ENCODE data around the gene PPP4R4.
"Not testable (repeated sequence)": the region's sequence is repeated elsewhere in the genome, so short reads cannot be mapped to it uniquely, and the experiment has no call there.

PPP4R4 gene

GRCh38 chr14:94276898-94277561, 102.9 kb downstream of the PPP4R4 start:
- not testable (repeated sequence) for H3K36me3 ChIP-seq (ENCODE audit: control insufficient read depth in 1 of 2, insufficient read depth in 2 of 2, low read depth in 1 of 2, low read length in 2 of 2); H2BK5ac ChIP-seq (ENCODE audit: low read depth, low read length, poor library complexity, severe bottlenecking); H3K27ac ChIP-seq (ENCODE audit: low read length, poor library complexity, severe bottlenecking); H3K23ac ChIP-seq (ENCODE audit: low read length in 2 of 2); H3K9me3 ChIP-seq (ENCODE audit: control insufficient read depth, low read length); H4K8ac ChIP-seq (ENCODE audit: low read length); H3K9ac ChIP-seq (ENCODE audit: low read length); H2AFZ ChIP-seq (ENCODE audit: low read depth, low read length); H2AK5ac ChIP-seq (ENCODE audit: low read length, severe bottlenecking); H4K91ac ChIP-seq (ENCODE audit: low read length); H3K14ac ChIP-seq (ENCODE audit: low read length in 2 of 2); H3K18ac ChIP-seq (ENCODE audit: low read depth in 1 of 2, low read length in 2 of 2); H3K4me1 ChIP-seq (ENCODE audit: control insufficient read depth, insufficient read depth, low read depth, low read length); H2BK15ac ChIP-seq (ENCODE audit: low read depth, poor library complexity, severe bottlenecking); DNase-seq; H2BK12ac ChIP-seq (ENCODE audit: low read length in 2 of 2); H3K4ac ChIP-seq (ENCODE audit: low read depth in 1 of 2, low read length in 2 of 2); H2BK120ac ChIP-seq (ENCODE audit: low read depth, low read length); H3K79me1 ChIP-seq (replicated peaks; ENCODE audit: low read length, poor library complexity, severe bottlenecking); H3K27me3 ChIP-seq (ENCODE audit: control insufficient read depth in 1 of 2, insufficient read depth in 1 of 2, low read length in 2 of 2); H3K4me3 ChIP-seq (ENCODE audit: insufficient read depth in 1 of 2, low read depth in 1 of 2, low read length in 2 of 2); H3K4me2 ChIP-seq (ENCODE audit: low read length, poor library complexity, severe bottlenecking)
- 89% methylated on average over 11 of the region's 11 CpGs for WGBS

GRCh38 chr14:94278731-94279130, 104.6 kb downstream of the PPP4R4 start:
- Histone ChIP-seq H3K36me3 (ENCODE audit: control insufficient read depth in 1 of 2, insufficient read depth in 2 of 2, low read depth in 1 of 2, low read length in 2 of 2) (no peaks in the 10 kb centered on the region), H3K18ac (ENCODE audit: low read depth in 1 of 2, low read length in 2 of 2) (no peak overlapping the region), H3K27ac (ENCODE audit: low read length, poor library complexity, severe bottlenecking) (no peak overlapping the region), H4K8ac (ENCODE audit: low read length) (no peak overlapping the region), H3K23ac (ENCODE audit: low read length in 2 of 2) (no peak overlapping the region), H3K14ac (ENCODE audit: low read length in 2 of 2) (no peak overlapping the region), H2BK5ac (ENCODE audit: low read depth, low read length, poor library complexity, severe bottlenecking) (no peak overlapping the region), H2BK15ac (ENCODE audit: low read depth, poor library complexity, severe bottlenecking) (no peak overlapping the region), H3K27me3 (ENCODE audit: control insufficient read depth in 1 of 2, insufficient read depth in 1 of 2, low read length in 2 of 2) (no peaks in the 10 kb centered on the region), H2AFZ (ENCODE audit: low read depth, low read length) (no peak overlapping the region), H3K4me2 (ENCODE audit: low read length, poor library complexity, severe bottlenecking) (no peak overlapping the region), H4K91ac (ENCODE audit: low read length) (no peak overlapping the region), H3K4me1 (ENCODE audit: control insufficient read depth, insufficient read depth, low read depth, low read length) (no peaks in the 10 kb centered on the region), H2BK12ac (ENCODE audit: low read length in 2 of 2) (no peak overlapping the region), H2BK120ac (ENCODE audit: low read depth, low read length) (no peak overlapping the region), H3K4me3 (ENCODE audit: insufficient read depth in 1 of 2, low read depth in 1 of 2, low read length in 2 of 2) (no peak overlapping the region), H2AK5ac (ENCODE audit: low read length, severe bottlenecking) (no peak overlapping the region), H3K79me1 (replicated peaks; ENCODE audit: low read length, poor library complexity, severe bottlenecking) (no peaks in the 10 kb centered on the region), H3K9me3 (ENCODE audit: control insufficient read depth, low read length) (no peaks in the 10 kb centered on the region), H3K9ac (ENCODE audit: low read length) (no peak overlapping the region), H3K4ac (ENCODE audit: low read depth in 1 of 2, low read length in 2 of 2) (no peak overlapping the region)
- DNase-seq, result no peak
- 75% methylated on average over 2 of the region's 2 CpGs for WGBS

GRCh38 chr14:94282991-94283723, 109.0 kb downstream of the PPP4R4 start:
- Histone ChIP-seq H2BK15ac (ENCODE audit: low read depth, poor library complexity, severe bottlenecking) (no peak overlapping the region), H2BK120ac (ENCODE audit: low read depth, low read length) (no peak overlapping the region), H3K9me3 (ENCODE audit: control insufficient read depth, low read length) (no peaks in the 10 kb centered on the region), H3K4me1 (ENCODE audit: control insufficient read depth, insufficient read depth, low read depth, low read length) (no peaks in the 10 kb centered on the region), H4K91ac (ENCODE audit: low read length) (no peak overlapping the region), H3K4me3 (ENCODE audit: insufficient read depth in 1 of 2, low read depth in 1 of 2, low read length in 2 of 2) (no peak overlapping the region), H3K36me3 (ENCODE audit: control insufficient read depth in 1 of 2, insufficient read depth in 2 of 2, low read depth in 1 of 2, low read length in 2 of 2) (no peaks in the 10 kb centered on the region), H3K79me1 (replicated peaks; ENCODE audit: low read length, poor library complexity, severe bottlenecking) (no peaks in the 10 kb centered on the region), H4K8ac (ENCODE audit: low read length) (no peak overlapping the region), H3K9ac (ENCODE audit: low read length) (no peak overlapping the region), H3K14ac (ENCODE audit: low read length in 2 of 2) (no peak overlapping the region), H2BK12ac (ENCODE audit: low read length in 2 of 2) (no peak overlapping the region), H2AK5ac (ENCODE audit: low read length, severe bottlenecking) (no peak overlapping the region), H3K18ac (ENCODE audit: low read depth in 1 of 2, low read length in 2 of 2) (no peak overlapping the region), H3K27ac (ENCODE audit: low read length, poor library complexity, severe bottlenecking) (no peak overlapping the region), H3K23ac (ENCODE audit: low read length in 2 of 2) (no peak overlapping the region), H2BK5ac (ENCODE audit: low read depth, low read length, poor library complexity, severe bottlenecking) (no peak overlapping the region), H2AFZ (ENCODE audit: low read depth, low read length) (no peak overlapping the region), H3K27me3 (ENCODE audit: control insufficient read depth in 1 of 2, insufficient read depth in 1 of 2, low read length in 2 of 2) (no peaks in the 10 kb centered on the region), H3K4me2 (ENCODE audit: low read length, poor library complexity, severe bottlenecking) (no peak overlapping the region), H3K4ac (ENCODE audit: low read depth in 1 of 2, low read length in 2 of 2) (no peak overlapping the region)
- WGBS, result no CpG with 5 or more reads among the region's 2 CpGs
- DNase-seq, result no peak

GRCh38 chr14:94284221-94284620, 110.1 kb downstream of the PPP4R4 start:
- H2BK12ac ChIP-seq (ENCODE audit: low read length in 2 of 2), result no peak overlapping the region
- no peak overlapping the region for H2AK5ac ChIP-seq (ENCODE audit: low read length, severe bottlenecking)
- H3K4me3 ChIP-seq (ENCODE audit: insufficient read depth in 1 of 2, low read depth in 1 of 2, low read length in 2 of 2), result no peak overlapping the region
- no peak overlapping the region for H4K91ac ChIP-seq (ENCODE audit: low read length)
- no peaks in the 10 kb centered on the region for H3K79me1 ChIP-seq (replicated peaks; ENCODE audit: low read length, poor library complexity, severe bottlenecking)
- H2BK15ac ChIP-seq (ENCODE audit: low read depth, poor library complexity, severe bottlenecking), result no peak overlapping the region
- no peak overlapping the region for H3K27ac ChIP-seq (ENCODE audit: low read length, poor library complexity, severe bottlenecking)
- no peak overlapping the region for H2BK5ac ChIP-seq (ENCODE audit: low read depth, low read length, poor library complexity, severe bottlenecking)
- H3K4ac ChIP-seq (ENCODE audit: low read depth in 1 of 2, low read length in 2 of 2), result no peak overlapping the region
- H3K27me3 ChIP-seq (ENCODE audit: control insufficient read depth in 1 of 2, insufficient read depth in 1 of 2, low read length in 2 of 2), result no peaks in the 10 kb centered on the region
- no peaks in the 10 kb centered on the region for H3K36me3 ChIP-seq (ENCODE audit: control insufficient read depth in 1 of 2, insufficient read depth in 2 of 2, low read depth in 1 of 2, low read length in 2 of 2)
- H3K23ac ChIP-seq (ENCODE audit: low read length in 2 of 2), result no peak overlapping the region
- WGBS, result 69% methylated on average over 2 of the region's 2 CpGs
- H3K9ac ChIP-seq (ENCODE audit: low read length), result no peak overlapping the region
- H2BK120ac ChIP-seq (ENCODE audit: low read depth, low read length), result no peak overlapping the region
- no peak overlapping the region for H3K4me2 ChIP-seq (ENCODE audit: low read length, poor library complexity, severe bottlenecking)
- H3K18ac ChIP-seq (ENCODE audit: low read depth in 1 of 2, low read length in 2 of 2), result no peak overlapping the region
- H3K4me1 ChIP-seq (ENCODE audit: control insufficient read depth, insufficient read depth, low read depth, low read length), result no peaks in the 10 kb centered on the region
- H2AFZ ChIP-seq (ENCODE audit: low read depth, low read length), result no peak overlapping the region
- H3K9me3 ChIP-seq (ENCODE audit: control insufficient read depth, low read length), result no peaks in the 10 kb centered on the region
- DNase-seq, result no peak
- H3K14ac ChIP-seq (ENCODE audit: low read length in 2 of 2), result no peak overlapping the region
- H4K8ac ChIP-seq (ENCODE audit: low read length), result no peak overlapping the region

Data from mesenchymal stem cell (in vitro differentiated cells and primary cell).